Heart right ventricle (tissue), 16 donors: ENCODE data around the gene MIPEP. TPM values are rescaled to one million over a fixed set of nuclear protein-coding genes. Genes with fewer than 3 reads are reported as not detected.

Experiments
- ATAC-seq, 8 donors: fragments of 200-7000 bp; cut with Tn5 transposase; one replicate each; pipeline ENCODE4 v1.9.1; 2020; ENCODE audit warnings: mild to moderate bottlenecking in 8 of 8, moderate library complexity in 8 of 8, moderate number of reproducible peaks in 1 of 8
- DNase-seq, 2 donors: peaks; one replicate each; pipeline ENCODE4 v3.0.0-alpha.2; 2020
- H3K27ac ChIP-seq, 10 donors: fragments of 200-600 bp; sonication (generic) in 2 of 10; one replicate each; pipeline versions ENCODE4 v1.5.0 to v1.8.0; 2020 to 2022; ENCODE audit warnings: mild to moderate bottlenecking in 3 of 10
- H3K27me3 ChIP-seq, 7 donors: fragments of 200-600 bp; one replicate each; pipeline ENCODE4 v1.8.0; 2021 to 2022; ENCODE audit warnings: mild to moderate bottlenecking in 2 of 7
- H3K36me3 ChIP-seq, 9 donors: fragments of 200-600 bp; sonication (generic) in 1 of 9; one replicate each; pipeline versions ENCODE4 v1.5.0 to v1.8.0; 2020 to 2022; ENCODE audit warnings: mild to moderate bottlenecking in 2 of 9
- H3K4me1 ChIP-seq, 9 donors: fragments of 200-600 bp; sonication (generic) in 1 of 9; one replicate each; pipeline versions ENCODE4 v1.5.0 to v1.8.0; 2020 to 2022; ENCODE audit warnings: mild to moderate bottlenecking in 4 of 9
- H3K4me3 ChIP-seq, 10 donors: fragments of 200-600 bp; sonication (generic) in 2 of 10; one replicate each; pipeline versions ENCODE4 v1.5.0 to v1.8.0; 2020 to 2022; ENCODE audit warnings: mild to moderate bottlenecking in 7 of 10, moderate library complexity in 2 of 10
- H3K9me3 ChIP-seq, 11 donors: fragments of 200-600 bp in 10 of 11; sonication (generic) in 2 of 11; one replicate each; pipeline versions ENCODE4 v1.5.0 to v1.8.0; 2013 to 2022; ENCODE audit warnings: mild to moderate bottlenecking in 2 of 11, control low read depth in 1 of 11, moderate library complexity in 1 of 11
- WGBS, 2 donors: extraction: QIAGEN DNeasy Blood & Tissue Kit; methylation state at CpG; one replicate each; pipeline ENCODE4 v1.1.7; 2013; ENCODE audit warnings: inconsistent platforms in 1 of 2; 5-methylcytosine and 5-hydroxymethylcytosine counted together
- intact Hi-C, 10 donors: fragments of 100-400 bp; cut with DNase I; formaldehyde crosslinking; loops; one replicate each; pipeline versions ENCODE4 v1.11.1 to v1.14.2; 2022
- polyA plus RNA-seq, 2 donors: library from polyadenylated mRNA; stranded (reverse); fragments of 200-250 nt; gene quantifications; one replicate each; pipeline ENCODE4 v1.2.3, GENCODE V29; 2013
- total RNA-seq, 10 donors: library from RNA; stranded (reverse); fragmentation: NEBNext Ultra II Directional in 3 of 10; extraction: Animal tissue kit (Norgen Biotek cat#: 25700) in 3 of 10; gene quantifications; one replicate each; pipeline versions ENCODE4 v1.2.1 to v1.2.4, GENCODE V29; 2021 to 2023
- TF ChIP-seq, protein P1 (sequence below), 9 donors: fragments of 200-600 bp; sonication (generic) in 2 of 9; IDR thresholded peaks; one replicate each; pipeline versions ENCODE4 v1.5.0 to v1.8.0; 2021 to 2022; ENCODE audit warnings: antibody characterized with exemption in 9 of 9, mild to moderate bottlenecking in 5 of 9, moderate library complexity in 1 of 9
- donor health status: Arrhythmogenic right ventricular cardiomyopathy.
- donor health status: ischemic (EF 13 %, LVEDD 7.1; RV severe dilation, severe dysfunction).
- donor health status: healthy with polysubstance abuse.
- donor health status: DM: no; HTN: yes; CAD: no.
- donor health status: DM: no; HTN: no; CAD: no.
- donor health status: ischemic (EF 25% LVEDD 6.9; RV normal size, moderate dysfunction).
- donor health status: ischemic (EF 25% LVEDD 5.7; RV mildly dilated, moderate dysfunction).
- donor health status: healthy.
- donor health status: DM: yes; HTN: yes; CAD: no.
- donor health status: Ischemic cardiomyopathy.
- donor health status: ischemic (EF 35%, LVEDD 5.7; RV mildly dilated, moderate dysfunction).
- donor health status: nonischemic (EF 11% LVEDD 7.7; RV severe dilation, severe dysfunction).
- donor health status: DM: yes; HTN: yes; CAD: no.
- donor health status: PGD.
- donor health status: ischemic (EF 29% LVEDD 5.4; RV normal size, mild dysfunction).
- donor health status: nonischemic (EF 23%, LVEDD 6.1; RV moderate dilation, normal function).

MIPEP gene
- total and polyA plus RNA-seq, 12 donors = 23.4 to 83.4 (median 44.1) TPM

DNA sequence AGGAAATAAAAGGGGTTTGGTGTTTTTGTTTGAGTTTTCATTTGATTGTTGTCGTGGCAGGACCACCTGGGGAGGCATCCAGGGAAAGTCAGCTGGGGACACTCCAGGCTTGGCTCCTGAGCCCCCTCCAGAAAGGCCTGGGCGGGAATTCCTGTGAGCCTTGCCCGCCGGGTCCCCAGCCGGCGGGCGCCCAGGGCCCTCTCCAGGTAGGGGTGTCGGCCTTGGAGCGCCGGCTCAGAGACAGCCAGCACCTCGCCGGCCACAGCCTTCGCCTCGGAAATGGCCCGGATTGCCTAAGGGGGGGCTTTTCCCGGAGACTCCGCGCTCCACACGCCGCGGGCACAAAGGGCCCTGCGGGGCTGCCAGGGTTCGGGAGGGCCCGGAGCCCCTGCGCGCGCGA, 194.0 kb downstream of the MIPEP start:
- DNase-seq = no peak
- peak overlapping the region in 2 of 10 donors; percentile 55 to 75 for H3K27ac ChIP-seq
- H3K9me3 ChIP-seq = no peaks in the 10 kb centered on the region
- WGBS, 2 donors = 77 to 78% methylated on average over 22 to 28 of the region's 28 CpGs
- peak overlapping the region in 4 of 10 donors; percentile 16 to 44 (median 34) for H3K4me3 ChIP-seq
- TF ChIP-seq, protein P1, sequence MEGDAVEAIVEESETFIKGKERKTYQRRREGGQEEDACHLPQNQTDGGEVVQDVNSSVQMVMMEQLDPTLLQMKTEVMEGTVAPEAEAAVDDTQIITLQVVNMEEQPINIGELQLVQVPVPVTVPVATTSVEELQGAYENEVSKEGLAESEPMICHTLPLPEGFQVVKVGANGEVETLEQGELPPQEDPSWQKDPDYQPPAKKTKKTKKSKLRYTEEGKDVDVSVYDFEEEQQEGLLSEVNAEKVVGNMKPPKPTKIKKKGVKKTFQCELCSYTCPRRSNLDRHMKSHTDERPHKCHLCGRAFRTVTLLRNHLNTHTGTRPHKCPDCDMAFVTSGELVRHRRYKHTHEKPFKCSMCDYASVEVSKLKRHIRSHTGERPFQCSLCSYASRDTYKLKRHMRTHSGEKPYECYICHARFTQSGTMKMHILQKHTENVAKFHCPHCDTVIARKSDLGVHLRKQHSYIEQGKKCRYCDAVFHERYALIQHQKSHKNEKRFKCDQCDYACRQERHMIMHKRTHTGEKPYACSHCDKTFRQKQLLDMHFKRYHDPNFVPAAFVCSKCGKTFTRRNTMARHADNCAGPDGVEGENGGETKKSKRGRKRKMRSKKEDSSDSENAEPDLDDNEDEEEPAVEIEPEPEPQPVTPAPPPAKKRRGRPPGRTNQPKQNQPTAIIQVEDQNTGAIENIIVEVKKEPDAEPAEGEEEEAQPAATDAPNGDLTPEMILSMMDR (IDR thresholded peaks at IDR 0.05) = no peak
- intact Hi-C loops = no loop called here
- peak in 3 of 8 donors; percentile 10 to 59 (median 25) for ATAC-seq
- no peaks in the 10 kb centered on the region for H3K27me3 ChIP-seq
- no peaks in the 10 kb centered on the region for H3K36me3 ChIP-seq
- peaks cover 0 to 25% (median 15%) of the 10 kb centered on the region in 9 donors for H3K4me1 ChIP-seq

DNA sequence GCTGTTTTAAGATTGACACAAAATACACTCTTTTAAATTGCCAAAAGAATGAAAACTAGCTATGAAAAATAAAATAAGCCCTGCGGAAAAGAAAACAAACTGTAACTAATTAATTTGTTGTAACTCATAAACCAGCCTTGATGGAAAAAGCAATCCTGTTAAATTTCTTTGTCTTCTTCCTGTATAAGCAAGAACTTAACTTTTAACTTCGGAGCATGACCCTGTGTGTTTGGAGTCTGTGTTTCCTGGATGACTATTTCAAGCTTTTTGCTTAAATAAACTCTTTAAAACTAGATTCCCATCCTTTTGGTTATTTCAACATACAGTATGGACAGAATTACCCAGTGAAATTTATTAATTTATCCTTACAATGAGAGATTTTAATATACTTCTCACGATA, 196.4 kb downstream of the MIPEP start:
- Histone ChIP-seq H3K4me3 (no peak overlapping the region), H3K9me3 (no peaks in the 10 kb centered on the region), H3K36me3 (no peaks in the 10 kb centered on the region), H3K4me1 (peaks cover 0 to 20% (median 11%) of the 10 kb centered on the region in 9 donors), H3K27ac (peak overlapping the region in 1 of 10 donors; percentile 33), H3K27me3 (no peaks in the 10 kb centered on the region)
- ATAC-seq (no peak), DNase-seq (no peak)
- TF ChIP-seq, protein P1 (IDR thresholded peaks at IDR 0.05) = no peak
- intact Hi-C loops = no loop called here
- 63 to 79% methylated on average over 3 of the region's 3 CpGs for WGBS, 2 donors

DNA sequence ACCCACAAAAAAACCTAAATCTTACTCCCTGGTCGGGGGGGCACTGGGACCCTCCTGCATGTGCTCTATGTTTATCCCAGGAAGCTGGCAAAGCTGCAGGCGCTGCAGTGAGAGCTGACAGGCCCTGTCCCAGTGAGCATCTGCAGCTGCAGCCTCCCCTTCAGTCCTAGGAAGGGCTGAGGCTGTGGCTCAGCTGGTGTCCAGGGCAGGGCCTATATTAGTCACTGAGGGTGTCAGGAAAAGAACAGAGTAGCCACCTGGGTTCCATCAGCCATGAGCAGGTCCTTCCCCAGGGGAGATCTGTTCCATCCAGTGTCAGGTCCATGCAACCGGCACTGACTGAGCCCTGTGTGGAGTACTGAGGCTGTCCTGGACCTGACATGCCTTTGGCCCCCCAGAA, 198.5 kb downstream of the MIPEP start:
- no peaks in the 10 kb centered on the region for H3K27me3 ChIP-seq

DNA sequence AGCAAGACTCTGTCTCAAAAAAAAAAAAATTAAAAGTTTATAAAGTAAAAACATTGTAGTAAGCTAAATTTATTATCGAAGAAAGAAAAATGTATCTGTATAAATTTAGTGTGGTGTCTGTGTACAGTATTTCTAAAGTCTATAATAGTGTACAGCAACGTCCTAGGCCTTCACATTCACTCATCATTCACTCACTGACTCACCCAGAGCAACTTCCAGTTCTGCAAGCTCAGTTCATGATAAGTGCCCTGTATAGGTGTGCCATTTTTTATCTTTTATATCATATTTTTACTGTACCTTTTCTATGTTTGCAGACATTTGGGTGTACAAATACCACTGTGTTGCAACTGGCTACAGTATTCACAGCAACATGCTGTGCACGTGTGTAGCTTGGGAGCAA, 200.9 kb downstream of the MIPEP start:
- Histone ChIP-seq H3K27ac (no peak overlapping the region), H3K36me3 (no peaks in the 10 kb centered on the region), H3K4me3 (no peak overlapping the region), H3K4me1 (no peaks in the 10 kb centered on the region), H3K9me3 (peaks cover 0 to 22% (median 7%) of the 10 kb centered on the region in 11 donors), H3K27me3 (no peaks in the 10 kb centered on the region)
- intact Hi-C loops = no loop called here
- TF ChIP-seq, protein P1 (IDR thresholded peaks at IDR 0.05) = no peak
- 93 to 95% methylated on average over 3 of the region's 3 CpGs for WGBS, 2 donors
- no peak for ATAC-seq
- no peak for DNase-seq

More for the DNA sequence above, 198.5 kb downstream of the MIPEP start:
- Histone ChIP-seq H3K27ac (no peak overlapping the region), H3K9me3 (no peaks in the 10 kb centered on the region), H3K36me3 (no peaks in the 10 kb centered on the region), H3K4me1 (peaks cover 0 to 4% (median 3%) of the 10 kb centered on the region in 9 donors), H3K4me3 (no peak overlapping the region)
- DNase-seq = no peak
- 75 to 83% methylated on average over 3 of the region's 3 CpGs for WGBS, 2 donors
- intact Hi-C loops = no loop called here
- TF ChIP-seq, protein P1 (IDR thresholded peaks at IDR 0.05) = no peak
- ATAC-seq = peak in 1 of 8 donors; percentile 29
